HepG2 (cell line): ENCODE data around the gene NT5DC2. TPM values are rescaled to one million over a fixed set of nuclear protein-coding genes. Genes with fewer than 3 reads are reported as not detected.
A peak's percentile ranks its signal among the peaks of the same experiment; 100 is the strongest.

ENCODE experiments used
- CHD2 ChIP-seq: IDR thresholded peaks from 2 replicates; pipeline ENCODE4 v1.6.1; 2011; ENCODE audit warnings: low read depth, low read length, improper control_type of control experiment
- ELF1 ChIP-seq: sonication (generic); formaldehyde crosslinking; IDR thresholded peaks from 2 replicates; pipeline ENCODE4 v1.4.0; 2020; ENCODE audit warnings: missing genetic modification reagents
- KLF15 ChIP-seq: sonication (generic); formaldehyde crosslinking; IDR thresholded peaks from 2 replicates; pipeline ENCODE4 v1.8.1; 2023; ENCODE audit warnings: borderline replicate concordance, mild to moderate bottlenecking, inconsistent platforms, missing genetic modification reagents, mixed read lengths
- PPARG ChIP-seq: conservative IDR thresholded peaks from 2 replicates; pipeline ENCODE4 v1.6.1; 2016; ENCODE audit warnings: missing biosample characterization, missing genetic modification reagents
- RARG ChIP-seq: sonication (generic); formaldehyde crosslinking; IDR thresholded peaks from 2 replicates; pipeline ENCODE4 v1.4.0; 2020; ENCODE audit warnings: low read depth, mild to moderate bottlenecking, missing genetic modification reagents
- RFX3 ChIP-seq: IDR thresholded peaks from 2 replicates; pipeline ENCODE4 v1.6.1; 2016; ENCODE audit warnings: missing biosample characterization, missing genetic modification reagents
- SRF ChIP-seq: IDR thresholded peaks from 2 replicates; pipeline ENCODE4 v1.6.1; 2011; ENCODE audit warnings: mild to moderate bottlenecking, low read depth, low read length, moderate library complexity
- U2AF1 ChIP-seq: fragments of 200-400 bp; formaldehyde crosslinking; optimal IDR thresholded peaks from 2 replicates; pipeline ENCODE3; 2017; ENCODE audit warnings: mild to moderate bottlenecking, low read depth, low read length
- ZMYM2 ChIP-seq: sonication (generic); formaldehyde crosslinking; IDR thresholded peaks from 2 replicates; pipeline ENCODE4 v1.8.0; 2022; ENCODE audit warnings: mild to moderate bottlenecking, missing genetic modification reagents
- ZNF136 ChIP-seq: sonication (generic); formaldehyde crosslinking; IDR thresholded peaks from 2 replicates; pipeline ENCODE4 v1.8.1; 2022; ENCODE audit warnings: low read depth, mild to moderate bottlenecking, moderate library complexity, missing genetic modification reagents
- ZNF547 ChIP-seq: sonication (generic); formaldehyde crosslinking; IDR thresholded peaks from 2 replicates; pipeline ENCODE4 v1.5.1; 2020; ENCODE audit warnings: mild to moderate bottlenecking, missing genetic modification reagents
- ZNF782 ChIP-seq: sonication (generic); formaldehyde crosslinking; IDR thresholded peaks from 2 replicates; pipeline ENCODE4 v1.4.0; 2020; ENCODE audit warnings: missing genetic modification reagents, mild to moderate bottlenecking, borderline replicate concordance
- polyA plus RNA-seq, 8 experiments: library from polyadenylated mRNA; depleted of rRNA in 3 of 8; stranded (reverse) in 7 of 8; unstranded in 1 of 8; fragments of >200 nt; fragmentation: Illumina TruSeq in 4 of 8; extraction: Trizol in 4 of 8; gene quantifications; 2 replicates each; pipeline versions ENCODE4 v1.2.1 to v1.2.3, GENCODE V29; 2011 to 2016; ENCODE audit warnings: low read depth in 4 of 8, missing spikeins in 1 of 8, mixed read lengths in 1 of 8; ENCODE audit not compliant: insufficient read depth in 1 of 8
- total RNA-seq, 5 experiments: library from RNA; depleted of rRNA; stranded (reverse); fragments of >200 nt; fragmentation: Illumina TruSeq; extraction: Trizol; gene quantifications; 2 replicates each; pipeline ENCODE4 v1.2.3, GENCODE V29; 2016; ENCODE audit warnings: low read depth in 1 of 5
- TF ChIP-seq, protein P1 (sequence below): sonication (generic); formaldehyde crosslinking; conservative IDR thresholded peaks from 2 replicates; pipeline ENCODE4 v1.4.0; 2020; ENCODE audit warnings: missing genetic modification reagents
- TF ChIP-seq, protein P2 (sequence below): sonication (generic); formaldehyde crosslinking; IDR thresholded peaks from 2 replicates; pipeline ENCODE4 v1.8.1; 2023; ENCODE audit warnings: mild to moderate bottlenecking, missing genetic modification reagents, borderline replicate concordance
- TF ChIP-seq, protein P3 (sequence below): IDR thresholded peaks from 2 replicates; pipeline ENCODE4 v1.6.1; 2016; ENCODE audit warnings: low read depth, control low read depth
- TF ChIP-seq, protein P4 (sequence below): sonication (generic); formaldehyde crosslinking; IDR thresholded peaks from 2 replicates; pipeline ENCODE4 v1.8.0; 2022; ENCODE audit warnings: mild to moderate bottlenecking, missing genetic modification reagents
- TF ChIP-seq, protein P5 (sequence below): fragments of 450-650 bp; IDR thresholded peaks from 2 replicates; pipeline ENCODE4 v1.6.1; 2016
- TF ChIP-seq, protein P6 (sequence below): sonication (generic); formaldehyde crosslinking; IDR thresholded peaks from 2 replicates; pipeline ENCODE4 v1.8.0; 2023; ENCODE audit warnings: mild to moderate bottlenecking, missing genetic modification reagents
- TF ChIP-seq, protein P7 (sequence below): sonication (generic); formaldehyde crosslinking; IDR thresholded peaks from 2 replicates; pipeline ENCODE4 v1.5.1; 2020; ENCODE audit warnings: missing genetic modification reagents, mild to moderate bottlenecking, borderline replicate concordance
- TF ChIP-seq, protein P8 (sequence below): IDR thresholded peaks from 2 replicates; pipeline ENCODE4 v1.6.1; 2016; ENCODE audit warnings: missing compliant biosample characterization, missing genetic modification reagents, borderline replicate concordance

The NT5DC2 gene
- total and polyA plus RNA-seq, 2 of the 13 experiments (the other 11 are each of a cell fraction or from before 2014, with no cell fraction given), result 131 to 240 TPM

DNA sequence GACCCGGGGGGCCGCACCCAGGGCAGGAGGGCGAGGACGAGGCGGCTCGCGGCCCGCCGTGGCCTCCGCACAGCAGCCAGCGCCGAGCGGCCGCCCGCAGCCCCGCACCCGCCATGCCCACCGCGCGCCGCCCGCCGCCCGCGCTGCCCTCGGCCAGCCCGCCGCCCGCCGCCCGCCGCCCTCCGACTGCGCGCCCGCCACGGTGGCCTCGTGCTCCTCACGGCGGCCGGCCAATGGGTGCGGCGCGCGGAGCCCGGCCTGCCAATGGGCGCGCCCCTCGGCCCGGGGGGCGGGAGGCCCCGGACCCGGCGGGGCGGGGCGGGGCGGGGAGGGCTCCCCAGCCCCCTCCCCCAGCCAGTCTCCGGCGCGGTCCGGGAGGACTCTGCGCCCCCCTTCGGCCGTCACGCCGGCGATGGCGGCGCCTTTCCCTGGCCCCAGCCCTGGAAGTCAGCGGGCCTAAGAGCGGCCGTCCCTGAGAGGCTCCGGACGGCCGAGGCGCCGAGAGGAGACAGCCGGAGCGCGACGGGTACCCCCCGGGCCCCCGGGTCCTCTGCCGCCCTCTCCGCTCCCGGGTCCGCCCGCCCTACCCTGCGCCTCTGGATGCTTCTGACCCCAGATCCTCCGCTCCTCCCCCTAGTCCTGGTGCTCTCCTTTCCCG lies at the start of gene NT5DC2 (continued):
- TF ChIP-seq CHD2 (no peak), ZNF136 (CRISPR knock-in tag) (no peak), ZNF782 (CRISPR knock-in tag) (no peak; the same call in 1 of the 2 replicates), ZNF547 (no peak; the same call in 1 of the 2 replicates), PPARG (no peak), SRF (no peak), ZMYM2 (no peak), RFX3 (CRISPR knock-in tag) (no peak), ELF1 (no peak), U2AF1 (no peak), KLF15 (CRISPR knock-in tag) (peak; percentile 82; the same call in 1 of the 2 replicates), RARG (CRISPR knock-in tag) (no peak)
- TF ChIP-seq, protein P1, sequence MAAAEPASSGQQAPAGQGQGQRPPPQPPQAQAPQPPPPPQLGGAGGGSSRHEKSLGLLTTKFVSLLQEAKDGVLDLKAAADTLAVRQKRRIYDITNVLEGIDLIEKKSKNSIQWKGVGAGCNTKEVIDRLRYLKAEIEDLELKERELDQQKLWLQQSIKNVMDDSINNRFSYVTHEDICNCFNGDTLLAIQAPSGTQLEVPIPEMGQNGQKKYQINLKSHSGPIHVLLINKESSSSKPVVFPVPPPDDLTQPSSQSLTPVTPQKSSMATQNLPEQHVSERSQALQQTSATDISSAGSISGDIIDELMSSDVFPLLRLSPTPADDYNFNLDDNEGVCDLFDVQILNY, result no peak
- TF ChIP-seq, protein P2, sequence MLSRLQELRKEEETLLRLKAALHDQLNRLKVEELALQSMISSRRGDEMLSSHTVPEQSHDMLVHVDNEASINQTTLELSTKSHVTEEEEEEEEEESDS, result no peak
- TF ChIP-seq, protein P3, sequence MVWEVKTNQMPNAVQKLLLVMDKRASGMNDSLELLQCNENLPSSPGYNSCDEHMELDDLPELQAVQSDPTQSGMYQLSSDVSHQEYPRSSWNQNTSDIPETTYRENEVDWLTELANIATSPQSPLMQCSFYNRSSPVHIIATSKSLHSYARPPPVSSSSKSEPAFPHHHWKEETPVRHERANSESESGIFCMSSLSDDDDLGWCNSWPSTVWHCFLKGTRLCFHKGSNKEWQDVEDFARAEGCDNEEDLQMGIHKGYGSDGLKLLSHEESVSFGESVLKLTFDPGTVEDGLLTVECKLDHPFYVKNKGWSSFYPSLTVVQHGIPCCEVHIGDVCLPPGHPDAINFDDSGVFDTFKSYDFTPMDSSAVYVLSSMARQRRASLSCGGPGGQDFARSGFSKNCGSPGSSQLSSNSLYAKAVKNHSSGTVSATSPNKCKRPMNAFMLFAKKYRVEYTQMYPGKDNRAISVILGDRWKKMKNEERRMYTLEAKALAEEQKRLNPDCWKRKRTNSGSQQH (CRISPR knock-in tag), result peak; percentile 82; the same call in 1 of the 2 replicates
- TF ChIP-seq, protein P4, sequence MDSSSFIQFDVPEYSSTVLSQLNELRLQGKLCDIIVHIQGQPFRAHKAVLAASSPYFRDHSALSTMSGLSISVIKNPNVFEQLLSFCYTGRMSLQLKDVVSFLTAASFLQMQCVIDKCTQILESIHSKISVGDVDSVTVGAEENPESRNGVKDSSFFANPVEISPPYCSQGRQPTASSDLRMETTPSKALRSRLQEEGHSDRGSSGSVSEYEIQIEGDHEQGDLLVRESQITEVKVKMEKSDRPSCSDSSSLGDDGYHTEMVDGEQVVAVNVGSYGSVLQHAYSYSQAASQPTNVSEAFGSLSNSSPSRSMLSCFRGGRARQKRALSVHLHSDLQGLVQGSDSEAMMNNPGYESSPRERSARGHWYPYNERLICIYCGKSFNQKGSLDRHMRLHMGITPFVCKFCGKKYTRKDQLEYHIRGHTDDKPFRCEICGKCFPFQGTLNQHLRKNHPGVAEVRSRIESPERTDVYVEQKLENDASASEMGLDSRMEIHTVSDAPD (CRISPR knock-in tag), result no peak
- TF ChIP-seq, protein P5, sequence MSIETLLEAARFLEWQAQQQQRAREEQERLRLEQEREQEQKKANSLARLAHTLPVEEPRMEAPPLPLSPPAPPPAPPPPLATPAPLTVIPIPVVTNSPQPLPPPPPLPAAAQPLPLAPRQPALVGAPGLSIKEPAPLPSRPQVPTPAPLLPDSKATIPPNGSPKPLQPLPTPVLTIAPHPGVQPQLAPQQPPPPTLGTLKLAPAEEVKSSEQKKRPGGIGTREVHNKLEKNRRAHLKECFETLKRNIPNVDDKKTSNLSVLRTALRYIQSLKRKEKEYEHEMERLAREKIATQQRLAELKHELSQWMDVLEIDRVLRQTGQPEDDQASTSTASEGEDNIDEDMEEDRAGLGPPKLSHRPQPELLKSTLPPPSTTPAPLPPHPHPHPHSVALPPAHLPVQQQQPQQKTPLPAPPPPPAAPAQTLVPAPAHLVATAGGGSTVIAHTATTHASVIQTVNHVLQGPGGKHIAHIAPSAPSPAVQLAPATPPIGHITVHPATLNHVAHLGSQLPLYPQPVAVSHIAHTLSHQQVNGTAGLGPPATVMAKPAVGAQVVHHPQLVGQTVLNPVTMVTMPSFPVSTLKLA, result no peak
- TF ChIP-seq, protein P6, sequence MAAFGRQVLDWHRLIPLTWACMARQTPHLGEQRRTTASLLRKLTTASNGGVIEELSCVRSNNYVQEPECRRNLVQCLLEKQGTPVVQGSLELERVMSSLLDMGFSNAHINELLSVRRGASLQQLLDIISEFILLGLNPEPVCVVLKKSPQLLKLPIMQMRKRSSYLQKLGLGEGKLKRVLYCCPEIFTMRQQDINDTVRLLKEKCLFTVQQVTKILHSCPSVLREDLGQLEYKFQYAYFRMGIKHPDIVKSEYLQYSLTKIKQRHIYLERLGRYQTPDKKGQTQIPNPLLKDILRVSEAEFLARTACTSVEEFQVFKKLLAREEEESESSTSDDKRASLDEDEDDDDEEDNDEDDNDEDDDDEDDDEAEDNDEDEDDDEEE, result no peak
- TF ChIP-seq, protein P7, sequence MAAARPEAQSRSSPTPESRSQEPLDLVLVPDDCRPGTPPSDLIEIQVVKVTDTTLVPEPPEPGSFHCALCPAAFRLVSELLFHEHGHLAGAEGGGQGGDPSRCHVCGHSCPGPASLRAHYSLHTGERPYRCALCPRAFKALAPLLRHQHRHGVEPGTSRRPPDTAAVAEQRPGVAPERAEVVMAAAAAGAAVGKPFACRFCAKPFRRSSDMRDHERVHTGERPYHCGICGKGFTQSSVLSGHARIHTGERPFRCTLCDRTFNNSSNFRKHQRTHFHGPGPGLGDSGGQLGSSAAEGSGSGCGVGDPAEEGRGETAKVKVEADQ (CRISPR knock-in tag), result no peak
- TF ChIP-seq, protein P8, sequence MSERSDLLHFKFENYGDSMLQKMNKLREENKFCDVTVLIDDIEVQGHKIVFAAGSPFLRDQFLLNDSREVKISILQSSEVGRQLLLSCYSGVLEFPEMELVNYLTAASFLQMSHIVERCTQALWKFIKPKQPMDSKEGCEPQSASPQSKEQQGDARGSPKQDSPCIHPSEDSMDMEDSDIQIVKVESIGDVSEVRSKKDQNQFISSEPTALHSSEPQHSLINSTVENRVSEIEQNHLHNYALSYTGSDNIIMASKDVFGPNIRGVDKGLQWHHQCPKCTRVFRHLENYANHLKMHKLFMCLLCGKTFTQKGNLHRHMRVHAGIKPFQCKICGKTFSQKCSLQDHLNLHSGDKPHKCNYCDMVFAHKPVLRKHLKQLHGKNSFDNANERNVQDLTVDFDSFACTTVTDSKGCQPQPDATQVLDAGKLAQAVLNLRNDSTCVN (CRISPR knock-in tag), result no peak
